GM19351 (cell line): ENCODE results near the gene IL23A.
"Not testable (repeated sequence)": the region's sequence is repeated elsewhere in the genome, so short reads cannot be mapped to it uniquely, and the experiment has no call there.

ENCODE experiments used
- ATAC-seq: cut with Tn5 transposase; IDR thresholded peaks from one replicate; pipeline ENCODE4 v1.9.1; 2021; ENCODE audit warnings: mild to moderate bottlenecking, moderate library complexity; ENCODE audit not compliant: unreplicated experiment

The IL23A gene, protein sequence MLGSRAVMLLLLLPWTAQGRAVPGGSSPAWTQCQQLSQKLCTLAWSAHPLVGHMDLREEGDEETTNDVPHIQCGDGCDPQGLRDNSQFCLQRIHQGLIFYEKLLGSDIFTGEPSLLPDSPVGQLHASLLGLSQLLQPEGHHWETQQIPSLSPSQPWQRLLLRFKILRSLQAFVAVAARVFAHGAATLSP

GRCh38 chr12:56338308-56339157 is at the start of gene IL23A:
TSS of gene IL23A (plus strand) at chr12:56338884. CDS start at chr12:56339045, 161 bp downstream.
- peak; percentile 32 for ATAC-seq

- no peak for ATAC-seq
Measured at GRCh38 chr12:56293795-56294194, 44.9 kb upstream of the IL23A start.

DNA sequence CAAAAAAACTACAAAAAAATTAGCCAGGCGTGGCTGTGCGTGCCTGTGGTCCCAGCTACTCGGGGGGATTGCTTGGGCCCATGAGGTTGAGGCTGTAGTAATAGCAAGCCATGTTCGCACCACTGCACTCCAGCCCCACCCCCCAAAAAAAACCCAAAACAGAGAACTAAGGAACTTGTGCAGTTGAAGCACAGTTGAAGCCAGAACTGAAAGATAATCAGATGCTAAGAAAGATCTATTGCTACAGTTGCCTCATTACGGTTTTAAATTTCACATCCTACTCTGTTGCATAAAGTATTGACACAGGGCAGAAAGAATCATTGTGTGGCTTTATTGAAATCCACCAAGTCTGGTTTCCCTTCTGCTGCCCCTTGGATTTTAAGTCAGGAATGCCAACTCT is 42.4 kb upstream of the IL23A start:
- no peak for ATAC-seq

DNA sequence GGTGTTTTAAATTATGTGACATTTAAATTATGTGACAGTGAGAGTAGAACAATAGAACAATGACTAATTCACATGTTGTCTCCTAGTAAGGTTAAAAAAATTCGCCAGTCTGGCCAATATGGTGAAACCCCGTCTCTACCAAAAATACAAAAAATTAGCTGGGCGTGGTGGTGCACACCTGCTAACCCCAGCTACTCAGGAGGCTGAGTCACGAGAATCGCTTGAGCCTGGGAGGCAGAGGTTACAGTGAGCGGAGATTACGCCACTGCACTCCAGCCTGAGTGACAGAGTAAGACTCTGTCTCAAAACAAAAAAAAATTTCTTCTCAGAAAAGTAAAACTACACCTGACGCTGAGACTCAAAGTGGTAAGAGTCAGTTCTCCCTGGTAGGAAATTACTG is 41.3 kb upstream of the IL23A start:
- ATAC-seq: no peak

DNA sequence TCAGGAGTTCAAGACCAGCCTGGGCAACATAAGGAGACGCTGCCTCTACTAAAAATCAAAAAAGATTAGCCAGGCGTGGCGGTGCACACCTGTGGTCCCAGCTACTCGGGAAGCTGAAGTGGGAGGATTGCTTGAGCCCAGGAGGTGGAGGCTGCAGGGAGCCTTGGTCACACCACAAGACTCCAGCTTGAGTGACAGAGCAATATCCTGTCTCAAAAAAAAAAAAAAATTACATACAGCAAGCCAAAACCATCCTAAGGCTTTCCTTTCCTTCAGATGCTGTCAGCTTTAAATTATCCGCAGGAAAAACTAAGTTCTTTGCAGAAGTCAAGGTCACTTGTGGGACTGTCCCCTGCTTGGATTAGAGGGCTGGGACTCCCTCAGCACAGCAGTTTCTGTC is 39.9 kb upstream of the IL23A start:
- no peak for ATAC-seq

- ATAC-seq: no peak
Measured at GRCh38 chr12:56299308-56299852, 39.3 kb upstream of the IL23A start.

DNA sequence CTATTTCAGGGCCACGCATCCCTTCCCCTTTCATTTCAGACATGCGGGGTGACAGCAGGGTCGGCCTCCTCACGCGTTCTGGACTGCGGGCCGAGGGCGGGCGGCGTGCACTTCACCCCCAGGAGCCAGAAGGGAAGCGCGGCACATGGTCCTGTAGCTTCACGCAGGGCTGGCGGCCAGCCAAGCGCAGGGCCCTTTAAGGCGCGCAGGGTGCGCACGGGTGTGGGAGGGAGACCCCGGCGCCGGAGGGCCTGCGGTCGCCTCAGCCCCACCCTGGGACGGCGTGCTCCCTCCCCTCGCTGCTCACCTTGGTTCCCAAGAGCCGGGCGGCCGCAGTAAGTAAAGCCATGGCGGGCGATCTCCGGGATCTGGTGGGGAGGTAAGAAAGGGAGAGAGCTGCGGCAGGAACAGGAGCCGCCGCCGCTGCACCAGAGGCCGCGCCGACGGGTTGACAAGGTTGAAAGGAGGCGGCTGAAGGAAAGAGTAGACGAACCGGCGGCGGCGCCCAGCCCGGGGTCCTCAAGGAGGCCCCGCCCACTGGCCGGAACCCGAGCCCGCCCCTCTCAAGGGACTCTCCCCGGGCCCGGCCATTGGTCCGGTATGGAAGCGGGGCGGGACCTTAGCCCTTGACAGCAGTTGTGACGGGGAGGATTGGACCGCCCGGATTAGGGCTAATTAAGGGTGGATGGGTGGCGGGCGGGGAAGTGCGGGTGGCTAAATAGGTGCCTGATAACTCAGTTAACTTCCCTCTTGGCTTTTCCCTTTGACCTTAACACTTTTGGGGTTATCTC is 38.6 kb upstream of the IL23A start, which contains the start of gene CS:
Gene CS, minus strand, starts transcription at position 478 of the 791 bp plus-strand sequence. Its CDS starts 129 bp downstream, at position 349.
- peak; percentile 93 for ATAC-seq

GRCh38 chr12:56300644-56301464 is 37.8 kb upstream of the IL23A start:
- ATAC-seq: no peak

GRCh38 chr12:56304276-56304675 is 34.4 kb upstream of the IL23A start:
- no peak for ATAC-seq

GRCh38 chr12:56304872-56305590 is 33.7 kb upstream of the IL23A start:
- no peak for ATAC-seq

- ATAC-seq: no peak
Measured at GRCh38 chr12:56307221-56307965, 31.3 kb upstream of the IL23A start.

DNA sequence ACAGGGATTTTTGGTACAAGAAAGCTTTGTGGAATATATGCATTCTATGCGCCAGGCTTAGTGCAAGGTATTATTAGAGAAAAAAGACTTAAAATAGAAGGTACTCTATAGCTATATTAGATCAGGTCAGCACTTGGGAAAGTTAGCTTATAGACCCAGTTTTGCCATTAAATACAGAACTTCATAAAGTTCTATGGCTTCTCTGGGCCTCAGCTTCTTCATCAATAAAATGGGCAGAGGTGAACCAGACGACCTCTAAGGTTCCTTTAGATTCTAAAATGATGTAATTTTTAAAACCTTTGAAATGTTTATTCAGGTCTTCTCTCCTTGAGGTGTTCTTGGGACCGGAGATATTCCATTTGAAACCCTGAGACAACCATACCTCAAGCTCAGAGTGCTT is 30.0 kb upstream of the IL23A start:
- ATAC-seq: no peak

- no peak for ATAC-seq
Measured at GRCh38 chr12:56311003-56311402, 27.7 kb upstream of the IL23A start.

- no peak for ATAC-seq
Measured at GRCh38 chr12:56315249-56315621, 23.4 kb upstream of the IL23A start.

DNA sequence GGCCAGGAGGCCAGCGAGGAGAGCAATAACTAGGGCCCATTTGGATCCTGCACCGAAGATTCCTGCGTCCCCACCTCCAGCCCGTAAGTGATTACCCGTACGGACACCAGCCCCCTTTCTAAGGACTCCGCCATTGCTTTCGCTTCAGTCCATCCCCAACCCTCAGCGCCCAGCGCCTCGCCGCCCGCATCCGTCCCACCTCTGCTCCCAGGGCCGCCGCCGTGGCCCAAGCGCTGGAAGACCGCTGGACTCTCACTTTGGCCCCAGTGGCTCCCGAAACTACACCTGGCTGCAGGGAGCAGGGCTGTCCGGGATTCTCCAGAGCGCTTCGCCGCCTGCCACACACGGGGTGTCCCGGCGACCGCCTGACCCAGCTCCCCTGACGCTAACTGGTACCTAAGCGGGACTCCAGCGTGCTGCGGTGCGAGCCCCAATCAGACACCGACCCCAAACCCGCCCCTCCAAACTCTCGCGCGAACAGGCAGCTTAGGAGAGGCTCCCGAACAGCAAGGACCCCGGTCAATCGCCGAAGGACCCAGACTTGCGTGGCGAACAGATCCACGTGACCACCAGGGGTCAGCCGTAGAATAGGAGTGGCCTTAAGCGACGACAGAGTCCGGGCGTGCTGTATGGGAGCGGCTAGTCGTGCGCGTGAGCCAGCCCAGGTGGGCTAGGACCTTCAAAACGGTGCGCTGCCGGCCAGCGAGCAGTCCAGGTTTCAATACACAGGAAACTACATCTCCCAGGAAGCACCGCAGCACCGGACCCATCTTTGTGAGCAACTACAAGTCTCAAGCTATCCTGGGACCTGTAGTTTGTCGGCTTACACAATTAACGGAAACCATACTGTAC is 22.8 kb upstream of the IL23A start, which contains the start of gene CNPY2:
Gene CNPY2, minus strand, starts transcription at position 367 of the 852 bp plus-strand sequence. CDS start 771 bp downstream, outside the sequence.
- ATAC-seq: peak; percentile 88

- no peak for ATAC-seq
Measured at GRCh38 chr12:56317675-56318074, 21.0 kb upstream of the IL23A start.

- ATAC-seq: no peak
Measured at GRCh38 chr12:56321027-56321426, 17.7 kb upstream of the IL23A start.

GRCh38 chr12:56321610-56322009 is 17.1 kb upstream of the IL23A start:
- ATAC-seq: not testable (repeated sequence)
